ENCODE data around the gene CTNNB1.

CTNNB1 gene

GRCh38 chr3:41192885-41193284 is 6.4 kb upstream of the CTNNB1 start:
- no peak for DNase-seq (ENCODE audit: low read depth)

GRCh38 chr3:41193794-41194539 is 5.3 kb upstream of the CTNNB1 start:
- DNase-seq (ENCODE audit: low read depth): no peak

- no peak for DNase-seq (ENCODE audit: low read depth)
Measured at GRCh38 chr3:41194701-41195100, 4.6 kb upstream of the CTNNB1 start.

GRCh38 chr3:41195946-41196345 is 3.4 kb upstream of the CTNNB1 start:
- no peak for DNase-seq (ENCODE audit: low read depth)

- DNase-seq (ENCODE audit: low read depth): no peak
Measured at GRCh38 chr3:41196499-41197410, 2.5 kb upstream of the CTNNB1 start.

GRCh38 chr3:41198046-41198445 is 1.3 kb upstream of the CTNNB1 start:
- no peak for DNase-seq (ENCODE audit: low read depth)

GRCh38 chr3:41198526-41198925 is 779 bp upstream of the CTNNB1 start:
- DNase-seq (ENCODE audit: low read depth): no peak

- DNase-seq (ENCODE audit: low read depth): no peak
Measured at GRCh38 chr3:41199866-41200668, 762 bp downstream of the CTNNB1 start.

GRCh38 chr3:41200669-41201021 is 1.3 kb downstream of the CTNNB1 start:
- DNase-seq (ENCODE audit: low read depth): no peak

- no peak for DNase-seq (ENCODE audit: low read depth)
Measured at GRCh38 chr3:41202075-41202833, 2.9 kb downstream of the CTNNB1 start.

GRCh38 chr3:41202834-41203345 is 3.6 kb downstream of the CTNNB1 start:
- DNase-seq (ENCODE audit: low read depth): no peak

GRCh38 chr3:41204369-41204768 is 5.1 kb downstream of the CTNNB1 start:
- no peak for DNase-seq (ENCODE audit: low read depth)

GRCh38 chr3:41205591-41205990 is 6.3 kb downstream of the CTNNB1 start:
- no peak for DNase-seq (ENCODE audit: low read depth)

GRCh38 chr3:41207355-41207754 is 8.1 kb downstream of the CTNNB1 start:
- DNase-seq (ENCODE audit: low read depth): no peak

- DNase-seq (ENCODE audit: low read depth): no peak
Measured at GRCh38 chr3:41208507-41209220, 9.4 kb downstream of the CTNNB1 start.

- DNase-seq (ENCODE audit: low read depth): no peak
Measured at GRCh38 chr3:41209646-41210045, 10.3 kb downstream of the CTNNB1 start.

GRCh38 chr3:41210966-41211365 is 11.7 kb downstream of the CTNNB1 start:
- DNase-seq (ENCODE audit: low read depth): no peak

- DNase-seq (ENCODE audit: low read depth): no peak
Measured at GRCh38 chr3:41212088-41212487, 12.8 kb downstream of the CTNNB1 start.

- no peak for DNase-seq (ENCODE audit: low read depth)
Measured at GRCh38 chr3:41213588-41213987, 14.3 kb downstream of the CTNNB1 start.

GRCh38 chr3:41216422-41216821 is 17.1 kb downstream of the CTNNB1 start:
- DNase-seq (ENCODE audit: low read depth): no peak

- DNase-seq (ENCODE audit: low read depth): no peak
Measured at GRCh38 chr3:41216993-41217392, 17.7 kb downstream of the CTNNB1 start.

Measured in GM04503 (cell line).